Measurements from ENCODE around the gene SCFD2.

The SCFD2 gene

GRCh38 chr4:53121264-53121865 lies 244.5 kb downstream of the SCFD2 start:
- DNase-seq (no peak), ATAC-seq (ENCODE audit: insufficient read depth, low read depth) (no peak)
- H3K27me3 ChIP-seq (ENCODE audit: insufficient read depth, low read length, poor library complexity), result no peaks in the 10 kb centered on the region
- H3K4me3 ChIP-seq (ENCODE audit: low read depth in 1 of 2, low read length in 2 of 2), result no peak overlapping the region
- H3K36me3 ChIP-seq (ENCODE audit: insufficient read depth, low read length), result no peaks in the 10 kb centered on the region
- no peaks in the 10 kb centered on the region for H3K4me1 ChIP-seq (ENCODE audit: insufficient read depth, low read length)
- H3K9me3 ChIP-seq (ENCODE audit: insufficient read depth, low read length, severe bottlenecking), result no peaks in the 10 kb centered on the region
- TF ChIP-seq CTCF (IDR thresholded peaks at IDR 0.05; ENCODE audit: borderline replicate concordance, extremely low read depth, low read length, poor library complexity, severe bottlenecking), result no peak
- TF ChIP-seq EZH2 (IDR thresholded peaks at IDR 0.05; ENCODE audit: borderline replicate concordance, low read depth, low read length, severe bottlenecking), result no peak
- H3K4me2 ChIP-seq (ENCODE audit: insufficient read depth, low read length), result no peak overlapping the region
- H4K20me1 ChIP-seq (ENCODE audit: insufficient read depth, low read length), result no peaks in the 10 kb centered on the region; the same call in 1 of the 2 replicates
- H3K9ac ChIP-seq (ENCODE audit: low read depth, low read length), result no peak overlapping the region
- H3K79me2 ChIP-seq (ENCODE audit: insufficient read depth, low read length), result no peaks in the 10 kb centered on the region
- H3K27ac ChIP-seq (ENCODE audit: low read length), result no peak overlapping the region
- H2AFZ ChIP-seq (ENCODE audit: low read depth, low read length), result no peak overlapping the region

GRCh38 chr4:53120778-53121177 lies 245.1 kb downstream of the SCFD2 start:
- DNase-seq (no peak), ATAC-seq (ENCODE audit: insufficient read depth, low read depth) (no peak)

GRCh38 chr4:53119680-53120079 lies 246.2 kb downstream of the SCFD2 start:
- Histone ChIP-seq H3K27ac (ENCODE audit: low read length) (no peak overlapping the region), H3K36me3 (ENCODE audit: insufficient read depth, low read length) (no peaks in the 10 kb centered on the region), H3K27me3 (ENCODE audit: insufficient read depth, low read length, poor library complexity) (no peaks in the 10 kb centered on the region), H3K79me2 (ENCODE audit: insufficient read depth, low read length) (no peaks in the 10 kb centered on the region), H3K9me3 (ENCODE audit: insufficient read depth, low read length, severe bottlenecking) (peaks cover 4% of the 10 kb centered on the region), H3K4me1 (ENCODE audit: insufficient read depth, low read length) (no peaks in the 10 kb centered on the region), H4K20me1 (ENCODE audit: insufficient read depth, low read length) (no peaks in the 10 kb centered on the region; the same call in 1 of the 2 replicates), H3K4me2 (ENCODE audit: insufficient read depth, low read length) (no peak overlapping the region), H3K4me3 (ENCODE audit: low read depth in 1 of 2, low read length in 2 of 2) (no peak overlapping the region), H3K9ac (ENCODE audit: low read depth, low read length) (no peak overlapping the region), H2AFZ (ENCODE audit: low read depth, low read length) (no peak overlapping the region)
- no peak for TF ChIP-seq EZH2 (IDR thresholded peaks at IDR 0.05; ENCODE audit: borderline replicate concordance, low read depth, low read length, severe bottlenecking)
- no peak for ATAC-seq (ENCODE audit: insufficient read depth, low read depth)
- DNase-seq, result no peak

More at GRCh38 chr4:53120778-53121177, 245.1 kb downstream of the SCFD2 start:
- no peaks in the 10 kb centered on the region for H3K4me1 ChIP-seq (ENCODE audit: insufficient read depth, low read length)
- no peak overlapping the region for H3K4me2 ChIP-seq (ENCODE audit: insufficient read depth, low read length)
- H3K9me3 ChIP-seq (ENCODE audit: insufficient read depth, low read length, severe bottlenecking), result no peaks in the 10 kb centered on the region
- TF ChIP-seq CTCF (IDR thresholded peaks at IDR 0.05; ENCODE audit: borderline replicate concordance, extremely low read depth, low read length, poor library complexity, severe bottlenecking) (no peak), EZH2 (IDR thresholded peaks at IDR 0.05; ENCODE audit: borderline replicate concordance, low read depth, low read length, severe bottlenecking) (no peak)
- no peaks in the 10 kb centered on the region for H3K79me2 ChIP-seq (ENCODE audit: insufficient read depth, low read length)
- no peaks in the 10 kb centered on the region for H3K36me3 ChIP-seq (ENCODE audit: insufficient read depth, low read length)
- H4K20me1 ChIP-seq (ENCODE audit: insufficient read depth, low read length), result no peaks in the 10 kb centered on the region; the same call in 1 of the 2 replicates
- H3K27me3 ChIP-seq (ENCODE audit: insufficient read depth, low read length, poor library complexity), result no peaks in the 10 kb centered on the region
- H3K4me3 ChIP-seq (ENCODE audit: low read depth in 1 of 2, low read length in 2 of 2), result no peak overlapping the region
- no peak overlapping the region for H2AFZ ChIP-seq (ENCODE audit: low read depth, low read length)
- no peak overlapping the region for H3K27ac ChIP-seq (ENCODE audit: low read length)
- no peak overlapping the region for H3K9ac ChIP-seq (ENCODE audit: low read depth, low read length)

- Histone ChIP-seq H3K4me2 (ENCODE audit: insufficient read depth, low read length) (no peak overlapping the region), H3K4me3 (ENCODE audit: low read depth in 1 of 2, low read length in 2 of 2) (no peak overlapping the region), H3K9ac (ENCODE audit: low read depth, low read length) (no peak overlapping the region), H3K27ac (ENCODE audit: low read length) (no peak overlapping the region), H4K20me1 (ENCODE audit: insufficient read depth, low read length) (no peaks in the 10 kb centered on the region; the same call in 1 of the 2 replicates), H3K27me3 (ENCODE audit: insufficient read depth, low read length, poor library complexity) (no peaks in the 10 kb centered on the region), H2AFZ (ENCODE audit: low read depth, low read length) (no peak overlapping the region), H3K36me3 (ENCODE audit: insufficient read depth, low read length) (no peaks in the 10 kb centered on the region), H3K4me1 (ENCODE audit: insufficient read depth, low read length) (no peaks in the 10 kb centered on the region), H3K9me3 (ENCODE audit: insufficient read depth, low read length, severe bottlenecking) (peaks cover 4% of the 10 kb centered on the region), H3K79me2 (ENCODE audit: insufficient read depth, low read length) (no peaks in the 10 kb centered on the region)
- DNase-seq, result no peak
- no peak for ATAC-seq (ENCODE audit: insufficient read depth, low read depth)
- no peak for TF ChIP-seq CTCF (IDR thresholded peaks at IDR 0.05; ENCODE audit: borderline replicate concordance, extremely low read depth, low read length, poor library complexity, severe bottlenecking)
- no peak for TF ChIP-seq EZH2 (IDR thresholded peaks at IDR 0.05; ENCODE audit: borderline replicate concordance, low read depth, low read length, severe bottlenecking)
Measured at GRCh38 chr4:53118676-53119075, 247.2 kb downstream of the SCFD2 start.

Data from DND-41 (cell line).